Measurements from ENCODE around the gene GATAD2A.

DNA sequence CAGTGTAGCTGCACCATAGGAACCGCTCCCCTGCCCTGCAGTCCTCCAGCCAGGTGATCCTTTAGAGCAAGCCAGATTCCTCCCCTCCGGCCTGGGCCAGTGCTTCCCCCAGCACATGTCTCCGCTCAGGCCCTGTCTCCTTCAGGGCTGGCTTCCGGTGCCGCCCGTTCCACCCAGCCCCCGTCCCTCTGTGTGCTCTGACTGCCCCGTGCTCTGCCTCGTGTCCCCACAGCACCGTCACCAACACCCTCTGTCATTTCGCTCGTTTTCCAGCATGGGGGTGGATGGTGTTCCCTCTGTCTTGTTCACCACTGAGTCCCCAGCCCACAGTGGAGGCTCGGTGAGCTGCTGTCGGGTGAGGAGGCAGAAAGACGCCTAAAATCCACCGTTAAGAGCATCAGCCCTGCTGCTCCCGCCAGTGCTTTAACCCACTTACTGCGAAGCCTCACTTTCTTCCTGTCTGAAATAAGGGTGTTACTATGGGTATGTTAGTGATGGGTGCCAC, 55.3 kb downstream of the GATAD2A start:
- TF ChIP-seq, protein P1, sequence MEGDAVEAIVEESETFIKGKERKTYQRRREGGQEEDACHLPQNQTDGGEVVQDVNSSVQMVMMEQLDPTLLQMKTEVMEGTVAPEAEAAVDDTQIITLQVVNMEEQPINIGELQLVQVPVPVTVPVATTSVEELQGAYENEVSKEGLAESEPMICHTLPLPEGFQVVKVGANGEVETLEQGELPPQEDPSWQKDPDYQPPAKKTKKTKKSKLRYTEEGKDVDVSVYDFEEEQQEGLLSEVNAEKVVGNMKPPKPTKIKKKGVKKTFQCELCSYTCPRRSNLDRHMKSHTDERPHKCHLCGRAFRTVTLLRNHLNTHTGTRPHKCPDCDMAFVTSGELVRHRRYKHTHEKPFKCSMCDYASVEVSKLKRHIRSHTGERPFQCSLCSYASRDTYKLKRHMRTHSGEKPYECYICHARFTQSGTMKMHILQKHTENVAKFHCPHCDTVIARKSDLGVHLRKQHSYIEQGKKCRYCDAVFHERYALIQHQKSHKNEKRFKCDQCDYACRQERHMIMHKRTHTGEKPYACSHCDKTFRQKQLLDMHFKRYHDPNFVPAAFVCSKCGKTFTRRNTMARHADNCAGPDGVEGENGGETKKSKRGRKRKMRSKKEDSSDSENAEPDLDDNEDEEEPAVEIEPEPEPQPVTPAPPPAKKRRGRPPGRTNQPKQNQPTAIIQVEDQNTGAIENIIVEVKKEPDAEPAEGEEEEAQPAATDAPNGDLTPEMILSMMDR (IDR thresholded peaks at IDR 0.05): no peak
- TF ChIP-seq POLR2A (IDR thresholded peaks at IDR 0.05): no peak

All from Peyer's patch (tissue), 4 donors.